Superior temporal gyrus (tissue), 1 donor: ENCODE results near the gene EDDM13.
A peak's percentile ranks its signal among the peaks of the same experiment; 100 is the strongest.
"Not testable (repeated sequence)": the region's sequence is repeated elsewhere in the genome, so short reads cannot be mapped to it uniquely, and the experiment has no call there.

ENCODE experiments used
- DNase-seq: peaks from one replicate; pipeline ENCODE4 v3.0.0-alpha.2; 2016; ENCODE audit errors: extremely low spot score

The EDDM13 gene, protein sequence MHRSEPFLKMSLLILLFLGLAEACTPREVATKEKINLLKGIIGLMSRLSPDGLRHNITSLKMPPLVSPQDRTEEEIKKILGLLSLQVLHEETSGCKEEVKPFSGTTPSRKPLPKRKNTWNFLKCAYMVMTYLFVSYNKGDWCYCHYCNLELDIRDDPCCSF

DNA sequence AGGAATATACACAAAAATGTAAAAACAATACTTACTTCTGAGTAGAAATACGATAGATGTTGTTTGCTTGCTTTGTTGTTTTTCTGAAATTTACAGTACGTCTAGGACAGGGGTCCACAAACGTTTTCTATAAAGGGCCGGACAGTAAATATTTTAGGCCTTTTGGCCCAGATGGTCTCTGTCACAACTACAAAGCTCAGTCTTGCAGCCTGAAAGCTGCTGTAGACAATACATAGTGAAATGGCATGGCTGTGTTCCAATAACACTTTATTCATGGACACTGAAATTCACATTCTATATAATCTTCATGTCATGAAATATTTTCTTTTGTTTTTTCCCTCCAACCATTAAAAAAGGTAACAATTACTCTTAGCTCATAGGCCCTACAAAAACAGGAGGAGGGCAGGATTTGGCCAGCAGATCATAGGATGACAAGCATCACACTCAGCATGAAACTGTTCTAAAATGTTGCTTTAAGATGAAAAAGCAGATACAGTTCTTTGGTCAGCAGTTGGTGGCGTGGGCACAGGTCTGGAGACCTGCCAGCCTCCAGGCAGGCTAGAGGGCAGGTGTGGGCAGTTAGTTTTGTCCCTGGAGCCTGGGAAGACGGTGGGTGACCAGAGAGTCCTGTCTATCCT, at the start of gene EDDM13:
Gene EDDM13 (plus strand): TSS at position 588 of the 638 bp plus-strand sequence. CDS start 87 bp downstream, outside the sequence.
- DNase-seq, result no peak

DNA sequence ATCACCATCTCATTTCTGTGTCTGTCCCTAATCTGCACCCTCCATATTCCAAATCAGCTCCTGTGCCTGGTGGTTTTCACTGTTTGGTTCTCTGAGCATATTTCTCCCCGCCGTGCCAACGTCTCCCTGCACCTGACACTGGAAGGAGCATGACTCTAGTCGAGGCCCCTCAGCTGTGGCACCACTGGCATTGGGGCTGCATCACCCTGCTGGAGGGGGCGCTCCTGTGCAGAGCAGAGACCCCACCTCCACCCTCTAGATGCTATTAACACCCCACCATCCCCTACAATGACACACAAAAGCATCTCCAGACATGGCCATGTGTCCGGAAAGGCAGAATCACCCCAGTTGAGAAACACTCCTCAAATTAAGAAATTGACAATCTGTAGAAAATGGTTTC, 49.6 kb upstream of the EDDM13 start:
- DNase-seq, result no peak

DNA sequence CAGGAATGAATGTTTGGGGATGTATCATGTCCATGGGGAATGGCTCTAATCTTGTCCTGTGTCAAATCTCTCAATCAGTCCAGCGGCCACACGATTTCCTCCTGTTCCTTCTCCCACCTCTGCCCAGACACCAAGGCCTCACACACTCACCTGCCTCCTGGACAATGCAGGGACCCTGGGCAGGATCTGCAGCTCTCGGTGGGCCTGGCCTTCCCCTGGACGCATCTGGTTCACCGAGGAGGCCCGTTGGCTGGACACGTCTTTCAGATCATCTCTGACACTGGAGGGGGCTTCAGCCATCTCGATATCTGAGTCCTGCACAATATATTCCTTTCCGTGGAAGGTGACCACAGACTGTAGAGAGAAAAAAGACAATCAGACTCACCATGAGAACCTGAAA, 49.1 kb upstream of the EDDM13 start:
- no peak for DNase-seq

DNA sequence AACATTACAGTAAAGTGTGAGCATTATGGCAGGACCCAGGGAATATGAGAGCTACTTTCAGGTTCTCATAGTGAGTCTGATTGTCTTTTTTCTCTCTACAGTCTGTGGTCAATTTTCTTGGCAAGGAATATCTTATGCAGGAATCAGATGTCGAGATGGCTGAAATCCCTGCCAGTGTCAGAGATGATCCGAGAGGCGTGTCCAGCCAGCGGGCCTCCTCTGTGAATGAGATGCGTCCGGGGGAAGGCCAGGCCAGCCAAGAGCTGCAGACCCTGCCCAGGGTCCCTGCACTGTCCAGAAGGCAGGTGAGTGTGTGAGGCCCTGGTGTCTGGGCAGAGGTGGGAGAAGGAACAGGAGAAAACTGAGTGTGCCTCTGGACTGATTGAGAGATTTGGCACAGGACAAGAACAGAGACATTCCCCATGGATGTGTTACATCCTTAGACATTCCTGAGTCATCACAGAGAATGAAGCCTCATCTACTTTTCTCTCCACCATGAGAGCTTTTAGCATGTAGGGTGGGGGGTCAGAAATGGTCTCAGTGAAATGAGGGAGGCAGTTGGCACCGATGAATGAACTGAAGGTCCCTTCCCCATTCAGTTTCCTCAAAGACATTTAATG, 27.3 kb upstream of the EDDM13 start:
- DNase-seq, result no peak

DNA sequence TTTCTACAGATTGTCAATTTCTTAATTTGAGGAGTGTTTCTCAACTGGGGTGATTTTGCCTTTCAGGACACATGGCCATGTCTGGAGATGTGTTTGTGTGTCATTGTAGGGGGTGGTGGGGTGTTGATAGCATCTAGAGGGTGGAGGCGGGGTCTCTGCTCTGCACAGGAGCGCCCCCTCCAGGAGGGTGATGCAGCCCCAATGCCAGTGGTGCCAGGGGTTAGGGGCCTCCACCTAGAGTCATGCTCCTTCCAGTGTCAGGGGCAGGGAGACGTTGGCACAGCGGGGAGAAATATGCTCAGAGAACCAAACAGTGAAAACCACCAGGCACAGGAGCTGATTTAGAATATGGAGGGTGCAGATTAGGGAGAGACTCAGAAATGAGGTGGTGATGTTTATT, 26.8 kb upstream of the EDDM13 start:
- not testable (repeated sequence) for DNase-seq

DNA sequence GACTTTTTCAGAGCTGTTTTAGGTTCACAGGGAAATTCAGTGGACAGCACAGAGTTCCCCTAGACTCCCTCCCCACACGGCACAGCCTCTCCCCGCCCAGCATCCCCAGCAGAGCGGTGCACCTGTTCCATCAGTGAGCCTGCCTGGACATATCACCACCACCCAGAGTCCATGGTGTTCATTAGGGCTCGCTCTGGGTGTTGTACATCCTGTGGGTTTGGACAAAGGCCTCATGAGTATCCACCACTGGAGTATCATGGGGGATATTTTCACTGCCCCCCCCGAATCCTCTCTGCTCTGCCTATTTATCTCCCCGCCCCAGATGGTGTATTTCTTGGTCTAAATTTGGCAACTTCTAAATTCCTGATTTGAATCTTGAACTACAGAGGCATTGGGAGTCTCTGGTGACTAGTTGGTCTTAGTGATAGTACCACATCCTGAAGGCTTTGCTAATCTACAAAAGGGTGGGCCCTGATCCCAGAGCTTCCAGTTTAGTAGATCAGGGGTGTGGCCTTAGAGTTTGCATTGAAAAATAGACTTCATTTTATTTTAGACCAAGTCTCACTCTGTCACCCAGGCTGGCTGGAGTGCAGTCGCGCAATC, 23.7 kb upstream of the EDDM13 start:
- not testable (repeated sequence) for DNase-seq

DNA sequence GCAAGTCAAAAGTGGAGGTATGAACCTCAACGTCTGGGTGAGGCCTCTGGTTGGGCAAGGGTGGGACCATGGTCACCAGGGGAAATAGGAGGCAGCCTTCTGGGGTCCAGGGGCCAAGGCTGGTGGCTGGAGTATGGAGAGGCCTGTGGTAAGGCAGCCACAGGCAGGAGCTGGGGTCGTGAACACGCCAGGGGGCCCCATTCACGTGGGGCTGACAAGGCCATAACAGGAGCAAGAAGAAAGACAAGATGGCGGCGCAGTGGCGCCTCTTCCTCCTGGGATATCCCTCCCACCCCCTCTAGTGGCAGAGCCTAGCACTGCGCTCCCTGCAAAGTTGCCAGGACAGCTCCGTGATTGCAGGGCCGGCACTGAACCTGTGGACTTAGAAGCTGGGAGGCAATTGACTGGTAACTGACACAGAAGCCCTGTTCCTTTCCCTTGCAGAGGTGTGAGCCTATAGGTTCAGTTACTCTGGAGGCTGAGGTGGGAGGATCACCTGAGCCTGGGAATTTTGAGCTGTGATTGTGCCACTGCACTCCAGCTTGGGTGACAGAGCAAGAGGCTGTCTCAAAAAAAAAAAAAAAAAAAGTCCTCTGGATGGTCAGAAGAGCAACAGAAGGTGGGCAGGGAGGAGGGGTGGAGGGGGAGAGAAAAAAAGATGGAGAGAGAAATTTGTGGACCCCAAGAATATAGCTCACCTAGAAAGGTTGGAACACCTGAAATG, 19.7 kb upstream of the EDDM13 start:
- no peak for DNase-seq

DNA sequence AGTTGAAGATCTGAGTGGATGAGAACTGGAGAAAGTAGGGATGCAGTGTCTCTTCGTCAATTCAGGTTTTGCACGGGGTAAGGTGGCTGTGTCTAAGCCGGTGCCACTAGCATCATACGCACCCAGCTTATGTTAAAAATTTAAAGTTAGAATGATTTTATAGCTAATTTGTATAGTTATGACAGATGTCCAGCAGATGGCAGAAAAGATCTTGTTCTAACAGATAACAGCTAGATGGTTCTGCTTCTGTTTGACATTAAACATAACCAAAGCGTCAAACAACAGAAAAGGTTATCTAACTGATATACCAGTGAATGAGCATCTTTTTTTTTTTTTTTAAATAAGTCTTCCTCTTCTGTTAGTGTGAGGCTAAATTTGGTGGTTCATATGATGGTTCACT, 18.8 kb upstream of the EDDM13 start:
- DNase-seq, result peak; percentile 84

DNA sequence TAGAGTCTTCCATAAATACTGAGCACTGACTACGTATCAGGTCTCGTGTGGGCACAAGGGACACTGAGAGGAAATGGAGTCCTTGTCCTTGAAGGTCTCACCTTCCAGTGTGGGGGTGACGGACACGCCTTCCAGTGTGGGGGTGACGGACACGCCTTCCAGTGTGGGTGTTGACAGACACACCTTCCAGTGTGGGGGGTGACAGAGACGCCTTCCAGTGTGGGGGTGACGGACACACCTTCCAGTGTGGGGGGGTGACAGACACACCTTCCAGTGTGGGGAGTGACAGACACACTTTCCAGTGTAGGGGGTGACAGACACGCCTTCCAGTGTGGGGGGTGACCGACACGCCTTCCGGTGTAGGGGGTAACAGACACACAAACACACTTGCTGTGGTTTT, 14.3 kb upstream of the EDDM13 start:
- DNase-seq, result no peak

DNA sequence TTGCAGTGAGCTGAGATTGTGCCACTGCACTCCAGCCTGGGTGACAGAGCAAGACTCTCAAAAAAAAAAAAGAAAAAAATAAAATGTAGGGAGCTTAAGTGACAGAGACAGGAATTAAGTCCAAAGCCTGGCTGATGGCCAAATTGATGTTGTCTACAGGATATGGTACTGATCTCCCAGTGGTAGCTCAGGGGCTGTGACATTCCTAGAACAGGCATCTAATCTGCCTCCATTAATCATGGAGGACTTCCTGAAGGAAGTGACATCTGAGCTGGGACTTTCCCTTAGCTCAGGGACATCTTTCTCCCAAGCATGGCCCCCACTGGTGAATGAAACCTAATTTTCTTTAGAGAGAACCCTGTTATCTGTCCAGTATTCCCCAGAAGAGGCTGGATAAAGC, 11.4 kb upstream of the EDDM13 start:
- no peak for DNase-seq

DNA sequence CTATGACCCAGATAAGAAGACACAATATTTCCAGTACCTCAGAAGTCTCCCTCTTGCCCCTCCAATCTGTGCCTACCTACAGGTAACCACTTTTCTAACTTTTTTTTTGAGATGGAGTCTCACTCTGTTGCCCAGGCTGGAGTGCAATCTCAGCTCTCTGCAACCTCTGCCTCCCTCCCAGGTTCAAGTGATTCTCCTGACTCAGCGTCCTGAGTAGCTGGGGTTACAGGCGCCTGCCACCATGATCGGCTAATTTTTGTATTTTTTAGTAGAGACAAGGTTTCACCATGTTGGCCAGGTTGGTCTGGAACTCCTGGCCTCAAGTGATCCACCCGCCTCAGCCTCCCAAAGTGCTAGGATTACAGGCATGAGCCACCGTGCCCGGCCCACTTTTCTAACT, 10.6 kb upstream of the EDDM13 start:
- DNase-seq, result not testable (repeated sequence)

DNA sequence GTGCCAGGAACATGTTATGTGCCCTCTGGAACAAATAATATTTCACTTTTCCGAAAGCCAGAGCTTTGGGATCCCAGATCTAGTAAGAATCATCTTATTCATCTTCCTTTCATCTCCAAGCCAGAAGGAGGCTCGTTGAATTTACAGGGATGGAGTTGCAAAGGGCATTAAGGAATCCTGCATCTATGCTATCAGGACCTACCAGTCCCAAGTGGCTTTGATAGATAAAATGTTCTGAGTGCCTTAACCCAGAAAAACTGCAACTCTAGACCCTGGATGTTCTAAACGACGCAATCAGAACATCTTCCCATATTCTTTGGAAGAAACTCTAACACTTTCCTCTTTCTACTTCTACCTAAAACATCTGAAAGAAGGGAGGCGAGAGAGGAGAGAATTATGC, 9.2 kb upstream of the EDDM13 start:
- DNase-seq, result no peak

DNA sequence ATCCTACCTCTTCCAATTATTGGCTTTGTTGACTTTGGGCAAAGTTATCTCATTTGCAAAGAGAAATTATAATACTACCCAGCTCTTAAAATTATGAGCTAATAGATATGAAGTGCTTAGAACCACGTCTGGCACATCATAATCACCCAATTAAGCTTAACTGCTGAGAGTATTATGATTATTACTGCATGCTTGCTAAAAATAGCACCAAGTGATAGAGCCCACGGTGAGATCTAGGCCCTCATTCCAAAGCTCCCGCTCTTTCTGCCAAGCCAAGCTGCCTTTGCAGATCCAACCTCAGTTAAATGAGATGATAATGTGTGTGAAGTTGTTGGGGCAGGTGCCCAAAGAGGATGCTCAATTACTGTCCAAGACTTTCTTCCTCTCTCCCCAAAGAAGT, 6.5 kb upstream of the EDDM13 start:
- DNase-seq, result no peak

DNA sequence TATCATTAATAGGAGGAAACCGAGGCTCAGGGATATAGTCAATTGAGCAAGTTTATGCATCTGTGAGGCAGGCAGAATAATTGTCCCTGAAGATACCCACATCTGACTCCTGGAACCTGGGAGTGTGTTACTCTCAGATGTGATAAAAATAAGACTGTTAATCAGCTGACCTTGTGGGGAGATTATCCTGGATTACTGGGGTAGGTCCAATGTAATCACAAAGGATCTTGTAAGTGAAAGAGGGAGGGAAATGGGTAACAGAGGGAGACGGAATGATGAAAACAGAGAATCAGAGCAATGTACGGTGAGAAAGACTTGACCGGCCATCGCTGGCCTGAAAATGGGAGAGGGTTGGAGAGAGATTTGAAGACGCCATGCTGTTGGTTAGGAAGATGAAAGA, 3.2 kb upstream of the EDDM13 start:
- DNase-seq, result no peak

DNA sequence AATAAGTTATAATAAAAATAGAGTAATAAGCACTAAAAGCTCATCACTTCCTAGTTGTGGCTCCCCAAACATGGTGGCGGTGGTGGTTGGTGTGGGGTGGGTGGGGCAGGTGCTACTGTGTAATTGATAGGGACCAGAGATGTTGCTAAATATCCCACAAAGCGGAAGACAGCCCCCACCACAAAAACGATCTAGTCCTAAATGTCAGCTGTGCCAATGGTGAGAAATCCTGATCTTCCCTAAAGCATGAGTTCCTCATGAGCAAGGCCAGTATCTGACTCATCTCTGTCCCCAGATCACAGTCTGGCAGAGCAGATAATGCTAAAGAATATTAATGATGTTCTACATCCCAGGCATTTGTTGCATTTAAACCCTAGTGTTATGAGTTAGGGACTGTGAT, 1.9 kb upstream of the EDDM13 start:
- no peak for DNase-seq

DNA sequence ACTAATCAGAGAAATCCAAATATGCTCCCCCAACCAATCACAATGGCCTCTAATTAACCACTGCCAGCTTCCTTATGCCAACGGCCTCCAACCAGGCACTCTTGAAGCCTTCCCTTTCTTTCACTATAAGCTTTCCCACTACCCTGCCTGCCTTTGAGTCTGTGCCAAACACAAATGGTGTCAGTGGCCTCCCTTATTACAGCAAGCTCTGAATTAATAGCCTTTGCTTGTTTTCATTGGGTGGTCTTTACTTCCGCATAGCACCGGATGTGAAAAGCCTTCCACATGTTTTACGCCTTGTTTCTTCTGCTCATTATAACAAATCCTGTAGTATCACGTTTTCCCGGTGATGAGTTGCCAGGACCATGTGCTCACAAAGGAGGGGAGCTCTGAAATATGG, 1.4 kb upstream of the EDDM13 start:
- no peak for DNase-seq

DNA sequence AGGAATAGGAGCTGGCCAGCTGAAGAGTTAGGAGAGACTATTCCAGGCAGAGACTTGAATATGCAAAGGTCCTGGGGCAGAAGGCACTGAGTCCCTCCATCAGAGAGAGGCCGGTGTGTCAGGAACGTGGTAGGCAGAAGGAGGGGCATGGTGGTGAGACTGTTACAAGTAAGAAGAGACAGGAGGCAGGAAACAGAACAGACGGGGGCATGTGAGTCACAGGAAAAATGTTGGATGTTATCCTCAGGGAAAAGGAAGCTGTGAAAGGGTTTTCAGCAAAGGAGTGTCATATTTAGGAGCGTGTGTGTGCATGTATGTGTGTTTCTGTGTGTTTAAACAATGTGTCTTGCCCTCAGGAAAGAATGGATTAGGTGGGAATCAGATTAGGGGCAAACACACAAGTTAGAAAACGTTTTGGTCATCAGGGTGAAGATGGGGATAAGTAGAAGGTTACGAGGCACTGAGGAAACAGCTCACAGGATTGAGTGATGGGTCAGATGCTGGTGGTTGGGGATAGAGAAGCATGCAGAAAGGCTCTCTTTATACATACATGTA, 1.1 kb downstream of the EDDM13 start:
- no peak for DNase-seq

DNA sequence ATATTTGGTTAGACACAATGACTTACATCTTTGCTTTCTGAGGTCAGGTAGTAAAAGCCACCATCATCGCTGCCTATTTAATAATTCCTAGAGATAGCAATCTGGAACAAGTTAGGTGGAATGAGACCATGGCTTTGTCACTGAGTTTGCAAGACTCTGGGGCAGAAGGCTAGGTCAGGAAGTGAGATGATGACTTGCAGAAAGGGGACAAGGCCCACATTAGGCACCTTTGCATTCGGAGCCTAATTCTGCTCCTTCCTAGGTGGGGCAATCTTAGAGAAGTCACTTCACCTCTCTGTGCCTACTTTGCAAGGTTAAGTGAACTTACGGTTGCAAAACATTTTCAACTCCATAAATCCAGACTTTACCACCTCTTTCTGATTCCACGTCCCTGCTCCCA, 10.3 kb downstream of the EDDM13 start:
- no peak for DNase-seq

DNA sequence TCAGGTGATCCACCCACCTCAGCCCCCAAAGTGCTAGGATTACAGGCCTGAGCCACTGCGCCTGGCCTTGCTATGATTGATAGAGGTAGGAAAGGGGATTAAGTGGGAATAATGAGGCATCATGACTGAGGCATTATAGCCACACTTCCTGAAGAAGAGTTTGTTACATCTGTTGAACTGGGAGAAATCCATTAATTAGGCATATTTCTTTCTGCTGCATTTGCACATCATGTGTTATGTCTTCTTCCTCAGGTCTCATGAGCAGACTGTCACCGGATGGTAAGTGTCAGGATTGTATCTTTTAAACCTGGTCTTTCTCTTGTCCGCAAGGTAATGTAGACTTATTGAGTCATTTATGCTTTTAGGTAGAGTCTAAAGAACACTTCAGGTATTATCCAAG, 12.2 kb downstream of the EDDM13 start:
- DNase-seq, result no peak

DNA sequence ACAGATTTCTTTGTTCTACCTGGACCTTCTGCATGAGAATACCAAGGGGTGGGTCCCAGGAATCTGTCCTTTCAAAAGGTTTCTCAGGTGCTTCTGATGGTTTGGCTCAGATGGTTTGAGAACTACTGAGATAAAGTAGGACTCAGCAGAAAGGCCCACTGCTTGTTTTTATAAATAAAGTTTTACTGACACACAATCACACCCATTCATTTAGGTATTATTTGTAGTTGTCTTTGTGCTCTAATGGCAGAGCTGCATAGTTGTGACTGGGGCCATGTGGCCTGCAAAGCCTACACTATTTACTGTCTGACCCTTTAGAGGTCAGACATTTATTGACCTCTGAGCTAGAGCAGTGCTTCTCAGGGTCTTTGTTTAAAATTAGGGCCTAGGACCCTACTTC, 17.6 kb downstream of the EDDM13 start:
- no peak for DNase-seq

DNA sequence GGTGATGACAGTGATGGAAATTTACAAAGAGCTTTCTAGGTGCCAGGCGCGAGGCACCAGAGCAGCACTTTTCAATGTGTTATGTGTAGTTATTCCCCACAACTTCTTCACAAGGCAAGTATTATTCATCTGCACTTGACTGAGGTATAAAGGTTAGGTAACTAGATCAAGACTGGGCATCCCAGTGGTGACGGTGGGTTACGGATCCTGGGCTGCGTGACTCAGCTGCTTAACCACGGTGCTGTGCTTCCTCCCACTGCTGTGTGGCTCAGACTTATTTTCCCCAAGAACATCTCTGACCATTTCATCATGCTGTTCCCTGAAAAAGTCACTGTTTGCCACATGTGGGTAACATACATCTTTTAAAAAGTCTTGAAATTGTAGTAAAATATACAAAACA, 19.3 kb downstream of the EDDM13 start:
- no peak for DNase-seq

DNA sequence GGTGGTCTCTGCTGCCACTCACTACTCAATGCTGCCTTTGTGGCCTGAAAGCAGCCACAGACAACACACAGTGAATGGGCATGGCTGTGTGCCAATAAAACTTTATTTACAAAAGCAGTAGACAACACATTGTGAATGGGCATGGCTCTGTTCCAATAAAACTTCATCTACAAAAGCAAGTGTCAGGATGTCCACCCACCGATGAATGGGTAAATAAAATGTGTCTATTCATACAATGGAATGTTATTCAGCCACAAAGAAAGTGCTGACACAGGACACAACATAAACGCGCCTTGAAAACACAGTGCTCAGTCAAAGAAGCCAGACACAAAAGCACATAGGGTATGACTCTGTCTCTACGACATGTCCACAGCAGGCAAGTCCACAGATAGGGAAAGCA, 22.0 kb downstream of the EDDM13 start:
- DNase-seq, result peak; percentile 38
